Measurements from ENCODE around the gene PDK2.

The PDK2 gene

GRCh38 chr17:50118076-50118827 is 23.1 kb downstream of the PDK2 start:
- H3K4me3 ChIP-seq (ENCODE audit: low read depth, low read length): no peak overlapping the region
- no peak for TF ChIP-seq CTCF (IDR thresholded peaks at IDR 0.05; ENCODE audit: low read depth, low read length)

- H3K4me3 ChIP-seq (ENCODE audit: low read depth, low read length): no peak overlapping the region
- no peak for TF ChIP-seq CTCF (IDR thresholded peaks at IDR 0.05; ENCODE audit: low read depth, low read length)
These were observed 23.7 kb downstream of the PDK2 start for GRCh38 chr17:50118828-50119218.

GRCh38 chr17:50120475-50121253 is 25.5 kb downstream of the PDK2 start:
- no peak overlapping the region for H3K4me3 ChIP-seq (ENCODE audit: low read depth, low read length)
- TF ChIP-seq CTCF (IDR thresholded peaks at IDR 0.05; ENCODE audit: low read depth, low read length): no peak

GRCh38 chr17:50122945-50123344 is 27.8 kb downstream of the PDK2 start:
- H3K4me3 ChIP-seq (ENCODE audit: low read depth, low read length): no peak overlapping the region
- TF ChIP-seq CTCF (IDR thresholded peaks at IDR 0.05; ENCODE audit: low read depth, low read length): no peak

- no peak overlapping the region for H3K4me3 ChIP-seq (ENCODE audit: low read depth, low read length)
- TF ChIP-seq CTCF (IDR thresholded peaks at IDR 0.05; ENCODE audit: low read depth, low read length): no peak
These were observed 28.6 kb downstream of the PDK2 start for GRCh38 chr17:50123649-50124349.

GRCh38 chr17:50125420-50125997 is 30.4 kb downstream of the PDK2 start:
- no peak overlapping the region for H3K4me3 ChIP-seq (ENCODE audit: low read depth, low read length)
- no peak for TF ChIP-seq CTCF (IDR thresholded peaks at IDR 0.05; ENCODE audit: low read depth, low read length)

All from WI38 (cell line).